SK-N-SH treated with all-trans-retinoic acid at 6 μM for 48 hours (cell line): Measurements from ENCODE around the gene CLTCL1.

Source experiments
- BACH2 ChIP-seq: fragments of 250-450 bp; sonication (Bioruptor Pico); IDR thresholded peaks from 2 replicates; pipeline ENCODE4 v1.9.0; 2021; ENCODE audit warnings: mild to moderate bottlenecking, borderline replicate concordance
- ESRRG ChIP-seq: fragments of 250-450 bp; sonication (Bioruptor Pico); IDR thresholded peaks from 2 replicates; pipeline ENCODE4 v1.6.1; 2021; ENCODE audit warnings: mild to moderate bottlenecking
- GLIS3 ChIP-seq: fragments of 250-450 bp; sonication (Bioruptor Pico); IDR thresholded peaks from 2 replicates; pipeline ENCODE4 v1.5.0; 2020; ENCODE audit warnings: mild to moderate bottlenecking, moderate library complexity
- OSR1 ChIP-seq: fragments of 250-450 bp; sonication (Bioruptor Pico); IDR thresholded peaks from 2 replicates; pipeline ENCODE4 v1.8.0; 2022; ENCODE audit warnings: moderate library complexity, mild to moderate bottlenecking, inconsistent platforms
- PPARA ChIP-seq: fragments of 250-450 bp; sonication (Bioruptor Pico); IDR thresholded peaks from 2 replicates; pipeline ENCODE4 v1.5.0; 2020; ENCODE audit warnings: mild to moderate bottlenecking, borderline replicate concordance
- RARB ChIP-seq: fragments of 250-450 bp; sonication (Bioruptor Pico); IDR thresholded peaks from 2 replicates; pipeline ENCODE4 v1.8.0; 2021; ENCODE audit warnings: mild to moderate bottlenecking, moderate library complexity
- SNAI2 ChIP-seq: fragments of 250-450 bp; sonication (Bioruptor Pico); IDR thresholded peaks from 2 replicates; pipeline ENCODE4 v1.5.0; 2020; ENCODE audit warnings: mild to moderate bottlenecking, moderate library complexity
- TCF4 ChIP-seq: fragments of 250-450 bp; sonication (Bioruptor Pico); IDR thresholded peaks from 2 replicates; pipeline ENCODE4 v1.8.0; 2021; ENCODE audit warnings: mild to moderate bottlenecking, moderate library complexity, borderline replicate concordance
- ZC3H10 ChIP-seq: fragments of 250-450 bp; sonication (Bioruptor Pico); IDR thresholded peaks from 2 replicates; pipeline ENCODE4 v1.5.1; 2021; ENCODE audit warnings: mild to moderate bottlenecking, moderate library complexity
- ZFP3 ChIP-seq: fragments of 250-450 bp; sonication (Bioruptor Pico); IDR thresholded peaks from 2 replicates; pipeline ENCODE4 v1.5.0; 2020; ENCODE audit warnings: mild to moderate bottlenecking, moderate library complexity
- ZFP30 ChIP-seq: fragments of 450-650 bp; formaldehyde crosslinking; IDR thresholded peaks from 2 replicates; pipeline ENCODE4 v1.5.0; 2022; ENCODE audit warnings: mild to moderate bottlenecking, moderate library complexity
- ZNF565 ChIP-seq: fragments of 450-650 bp; formaldehyde crosslinking; conservative IDR thresholded peaks from 2 replicates; pipeline ENCODE4 v1.5.0; 2020; ENCODE audit warnings: low read depth, mild to moderate bottlenecking, moderate library complexity
- TF ChIP-seq, protein P1 (sequence below): fragments of 250-450 bp; sonication (Bioruptor Pico); IDR thresholded peaks from 2 replicates; pipeline ENCODE4 v1.5.1; 2021; ENCODE audit warnings: mild to moderate bottlenecking, moderate library complexity
- TF ChIP-seq, protein P2 (sequence below): fragments of 250-450 bp; sonication (Bioruptor Pico); IDR thresholded peaks from 2 replicates; pipeline ENCODE4 v1.8.0; 2020; ENCODE audit warnings: mild to moderate bottlenecking, moderate library complexity, borderline replicate concordance

GRCh38 chr22:19182472-19183157 lies 108.9 kb downstream of the CLTCL1 start:
- TF ChIP-seq ZNF565 (CRISPR knock-in tag) (no peak), ZFP3 (CRISPR knock-in tag) (no peak), ZC3H10 (CRISPR knock-in tag) (no peak), RARB (CRISPR knock-in tag) (no peak), SNAI2 (CRISPR knock-in tag) (no peak), TCF4 (CRISPR knock-in tag) (no peak), OSR1 (CRISPR knock-in tag) (no peak), GLIS3 (CRISPR knock-in tag) (no peak), ZFP30 (CRISPR knock-in tag) (no peak), BACH2 (CRISPR knock-in tag) (no peak), ESRRG (CRISPR knock-in tag) (no peak), PPARA (no peak)
- TF ChIP-seq, protein P1, sequence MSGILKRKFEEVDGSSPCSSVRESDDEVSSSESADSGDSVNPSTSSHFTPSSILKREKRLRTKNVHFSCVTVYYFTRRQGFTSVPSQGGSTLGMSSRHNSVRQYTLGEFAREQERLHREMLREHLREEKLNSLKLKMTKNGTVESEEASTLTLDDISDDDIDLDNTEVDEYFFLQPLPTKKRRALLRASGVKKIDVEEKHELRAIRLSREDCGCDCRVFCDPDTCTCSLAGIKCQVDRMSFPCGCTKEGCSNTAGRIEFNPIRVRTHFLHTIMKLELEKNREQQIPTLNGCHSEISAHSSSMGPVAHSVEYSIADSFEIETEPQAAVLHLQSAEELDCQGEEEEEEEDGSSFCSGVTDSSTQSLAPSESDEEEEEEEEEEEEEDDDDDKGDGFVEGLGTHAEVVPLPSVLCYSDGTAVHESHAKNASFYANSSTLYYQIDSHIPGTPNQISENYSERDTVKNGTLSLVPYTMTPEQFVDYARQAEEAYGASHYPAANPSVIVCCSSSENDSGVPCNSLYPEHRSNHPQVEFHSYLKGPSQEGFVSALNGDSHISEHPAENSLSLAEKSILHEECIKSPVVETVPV (CRISPR knock-in tag) = no peak
- TF ChIP-seq, protein P2, sequence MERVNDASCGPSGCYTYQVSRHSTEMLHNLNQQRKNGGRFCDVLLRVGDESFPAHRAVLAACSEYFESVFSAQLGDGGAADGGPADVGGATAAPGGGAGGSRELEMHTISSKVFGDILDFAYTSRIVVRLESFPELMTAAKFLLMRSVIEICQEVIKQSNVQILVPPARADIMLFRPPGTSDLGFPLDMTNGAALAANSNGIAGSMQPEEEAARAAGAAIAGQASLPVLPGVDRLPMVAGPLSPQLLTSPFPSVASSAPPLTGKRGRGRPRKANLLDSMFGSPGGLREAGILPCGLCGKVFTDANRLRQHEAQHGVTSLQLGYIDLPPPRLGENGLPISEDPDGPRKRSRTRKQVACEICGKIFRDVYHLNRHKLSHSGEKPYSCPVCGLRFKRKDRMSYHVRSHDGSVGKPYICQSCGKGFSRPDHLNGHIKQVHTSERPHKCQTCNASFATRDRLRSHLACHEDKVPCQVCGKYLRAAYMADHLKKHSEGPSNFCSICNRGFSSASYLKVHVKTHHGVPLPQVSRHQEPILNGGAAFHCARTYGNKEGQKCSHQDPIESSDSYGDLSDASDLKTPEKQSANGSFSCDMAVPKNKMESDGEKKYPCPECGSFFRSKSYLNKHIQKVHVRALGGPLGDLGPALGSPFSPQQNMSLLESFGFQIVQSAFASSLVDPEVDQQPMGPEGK (CRISPR knock-in tag) = no peak
